Hematopoietic multipotent progenitor cell treated with erythropoietin and hydrocortisone succinate and interleukin-3 and kit ligand, for 4 days (in vitro differentiated cells): ENCODE measurements around the gene PCAT6.

Source experiments
- DNase-seq: peaks from one replicate; pipeline ENCODE4 v3.0.0-alpha.2; 2015

PCAT6 gene

GRCh38 chr1:202852163-202852904 is 41.6 kb downstream of the PCAT6 start:
- DNase-seq, result peak; percentile 91

- DNase-seq, result no peak
These were observed 44.0 kb downstream of the PCAT6 start for GRCh38 chr1:202854787-202855186.

- DNase-seq, result peak; percentile 25
These were observed 45.3 kb downstream of the PCAT6 start for GRCh38 chr1:202856014-202856413.

GRCh38 chr1:202857136-202857610 is 46.4 kb downstream of the PCAT6 start:
- no peak for DNase-seq

- peak; percentile 71 for DNase-seq
These were observed 47.6 kb downstream of the PCAT6 start for GRCh38 chr1:202858331-202858730.

GRCh38 chr1:202858789-202859414 is 48.1 kb downstream of the PCAT6 start:
- DNase-seq, result peak; percentile 63

GRCh38 chr1:202860744-202861419 is 50.1 kb downstream of the PCAT6 start:
- peak; percentile 61 for DNase-seq
